Muscle layer of duodenum (tissue), 2 donors: ENCODE data around the gene STEAP1B.

Source experiments
- H3K27ac ChIP-seq: one replicate; pipeline ENCODE4 v1.7.0; 2013; ENCODE audit warnings: mild to moderate bottlenecking, low read length
- H3K27me3 ChIP-seq: one replicate; pipeline ENCODE4 v1.7.0; 2013; ENCODE audit warnings: low read depth, mild to moderate bottlenecking, control low read depth, low read length
- H3K36me3 ChIP-seq, 2 donors: one replicate each; pipeline ENCODE4 v1.7.0; 2013; ENCODE audit warnings: low read length in 2 of 2, control low read depth in 1 of 2, mild to moderate bottlenecking in 1 of 2; ENCODE audit not compliant: insufficient read depth in 2 of 2, control insufficient read depth in 1 of 2
- H3K4me1 ChIP-seq, 2 donors: one replicate each; pipeline ENCODE4 v1.7.0; 2013; ENCODE audit warnings: low read length in 2 of 2, mild to moderate bottlenecking in 2 of 2, control low read depth in 1 of 2, moderate library complexity in 1 of 2; ENCODE audit not compliant: insufficient read depth in 2 of 2, control insufficient read depth in 1 of 2
- H3K4me3 ChIP-seq, 2 donors: one replicate each; pipeline ENCODE4 v1.7.0; 2013; ENCODE audit warnings: low read length in 2 of 2, low read depth in 1 of 2, mild to moderate bottlenecking in 1 of 2
- H3K9me3 ChIP-seq, 2 donors: one replicate each; pipeline ENCODE4 v1.7.0; 2013; ENCODE audit warnings: low read length in 2 of 2, control low read depth in 1 of 2, mild to moderate bottlenecking in 1 of 2; ENCODE audit not compliant: control insufficient read depth in 1 of 2
- donor health status: healthy.

Gene STEAP1B

DNA sequence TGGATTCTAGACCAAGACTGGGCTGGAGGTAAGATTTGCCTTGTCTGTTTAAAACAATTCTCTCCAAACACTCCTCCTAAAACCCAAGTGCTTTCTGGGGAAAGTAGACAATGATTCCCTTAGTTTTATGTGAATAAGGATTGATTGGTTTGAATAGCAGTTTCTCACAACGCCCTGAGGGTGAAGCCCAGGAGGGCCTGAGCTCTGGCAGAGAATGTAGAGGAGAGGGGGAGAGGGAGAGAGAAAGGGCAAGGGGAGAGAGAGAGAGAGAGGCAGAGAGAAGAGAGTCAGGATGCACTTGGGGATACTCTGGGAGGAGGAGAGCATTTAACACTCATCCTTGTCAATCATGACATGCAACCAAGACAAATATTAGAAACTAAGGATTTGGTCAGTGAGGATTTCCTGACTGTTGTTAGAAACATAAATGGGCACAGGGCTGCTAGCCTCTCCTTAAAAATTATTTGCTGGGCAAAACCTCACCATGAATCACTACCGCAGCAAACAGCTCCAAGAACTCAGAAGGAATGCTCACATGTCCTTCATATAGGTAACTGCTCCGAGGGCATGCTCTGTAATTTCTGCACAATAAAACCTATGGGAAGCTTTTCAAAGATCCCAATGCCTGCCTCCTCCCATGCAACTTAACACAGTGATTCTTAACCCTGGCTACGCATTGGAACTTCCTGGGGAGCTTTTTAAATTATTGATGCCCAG, 87.9 kb downstream of the STEAP1B start:
- no peaks in the 10 kb centered on the region for H3K36me3 ChIP-seq
- no peaks in the 10 kb centered on the region for H3K4me1 ChIP-seq
- H3K9me3 ChIP-seq = no peaks in the 10 kb centered on the region
- H3K27me3 ChIP-seq = no peaks in the 10 kb centered on the region
- H3K27ac ChIP-seq = no peak overlapping the region
- no peak overlapping the region for H3K4me3 ChIP-seq

DNA sequence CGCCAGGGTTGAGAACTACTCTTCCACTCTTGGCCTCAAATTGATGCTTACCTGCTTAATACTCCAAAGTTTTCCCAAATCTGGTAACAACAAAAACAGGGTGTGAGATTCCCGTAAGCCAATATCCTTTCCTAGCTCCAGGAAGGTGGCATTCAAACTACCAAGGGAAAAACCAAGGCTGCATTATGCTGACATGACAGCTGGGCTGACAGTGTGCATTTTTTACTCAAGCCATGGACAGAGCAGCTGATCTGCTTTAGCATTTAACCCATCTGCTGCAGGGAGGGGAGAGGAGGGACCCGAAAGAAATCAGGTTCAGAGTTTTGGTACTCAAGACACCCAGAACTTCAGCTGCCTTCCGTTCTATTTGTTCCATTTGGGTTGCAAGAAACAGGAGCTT, 93.3 kb downstream of the STEAP1B start:
- Histone ChIP-seq H3K4me1 (no peaks in the 10 kb centered on the region), H3K36me3 (no peaks in the 10 kb centered on the region), H3K27me3 (no peaks in the 10 kb centered on the region), H3K27ac (no peak overlapping the region), H3K4me3 (no peak overlapping the region), H3K9me3 (no peaks in the 10 kb centered on the region)

GRCh38 chr7:22404421-22405023, 95.5 kb downstream of the STEAP1B start:
- Histone ChIP-seq H3K27me3 (no peaks in the 10 kb centered on the region), H3K9me3 (no peaks in the 10 kb centered on the region), H3K4me1 (no peaks in the 10 kb centered on the region), H3K36me3 (no peaks in the 10 kb centered on the region), H3K4me3 (no peak overlapping the region), H3K27ac (no peak overlapping the region)

DNA sequence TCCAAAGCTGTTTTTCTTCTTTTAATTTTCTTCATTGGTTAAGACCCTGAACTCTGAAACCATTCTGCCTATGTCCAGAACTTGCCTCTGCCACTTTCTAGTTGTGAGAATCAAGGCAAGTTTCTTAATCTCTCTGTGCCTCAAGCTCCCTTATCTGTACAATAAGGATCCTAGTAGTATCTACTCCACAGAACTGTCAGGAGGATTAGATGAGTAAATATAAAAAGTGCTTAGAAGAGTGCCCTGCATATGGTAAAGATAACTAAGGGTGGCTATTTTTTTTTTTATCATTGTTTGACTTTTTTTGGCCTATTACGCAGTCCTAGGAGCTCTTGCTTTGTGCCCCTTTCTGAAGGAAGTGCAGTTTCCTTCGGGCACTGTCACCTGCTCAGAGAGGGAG, 96.6 kb downstream of the STEAP1B start:
- Histone ChIP-seq H3K36me3 (no peaks in the 10 kb centered on the region), H3K9me3 (no peaks in the 10 kb centered on the region), H3K4me3 (no peak overlapping the region), H3K4me1 (no peaks in the 10 kb centered on the region), H3K27ac (no peak overlapping the region), H3K27me3 (no peaks in the 10 kb centered on the region)

DNA sequence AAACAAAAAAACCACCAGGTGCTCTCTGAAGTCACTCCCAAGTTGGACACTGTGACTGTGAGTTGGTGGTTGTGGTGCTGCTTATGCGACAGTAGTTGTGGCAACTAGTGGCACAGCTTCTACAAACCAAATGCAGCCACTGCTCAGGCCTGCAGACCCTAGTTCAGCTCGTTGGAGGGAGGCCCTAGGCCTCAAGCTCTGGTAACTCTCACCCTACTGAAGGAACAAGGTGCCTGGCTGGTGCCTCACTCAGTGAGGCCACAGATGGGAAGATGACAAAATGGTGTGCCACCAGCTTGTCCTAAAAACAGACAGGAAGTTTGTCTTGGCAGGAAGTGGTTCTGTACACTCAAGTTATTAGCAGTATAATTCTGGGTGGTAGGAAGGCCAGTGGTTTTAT, 97.7 kb downstream of the STEAP1B start:
- H3K4me1 ChIP-seq = no peaks in the 10 kb centered on the region
- no peak overlapping the region for H3K4me3 ChIP-seq
- no peak overlapping the region for H3K27ac ChIP-seq
- H3K36me3 ChIP-seq = no peaks in the 10 kb centered on the region
- no peaks in the 10 kb centered on the region for H3K27me3 ChIP-seq
- no peaks in the 10 kb centered on the region for H3K9me3 ChIP-seq

GRCh38 chr7:22400936-22401553, 98.9 kb downstream of the STEAP1B start:
- no peak overlapping the region for H3K4me3 ChIP-seq
- no peaks in the 10 kb centered on the region for H3K36me3 ChIP-seq
- no peak overlapping the region for H3K27ac ChIP-seq
- no peaks in the 10 kb centered on the region for H3K4me1 ChIP-seq
- H3K27me3 ChIP-seq = no peaks in the 10 kb centered on the region
- no peaks in the 10 kb centered on the region for H3K9me3 ChIP-seq

DNA sequence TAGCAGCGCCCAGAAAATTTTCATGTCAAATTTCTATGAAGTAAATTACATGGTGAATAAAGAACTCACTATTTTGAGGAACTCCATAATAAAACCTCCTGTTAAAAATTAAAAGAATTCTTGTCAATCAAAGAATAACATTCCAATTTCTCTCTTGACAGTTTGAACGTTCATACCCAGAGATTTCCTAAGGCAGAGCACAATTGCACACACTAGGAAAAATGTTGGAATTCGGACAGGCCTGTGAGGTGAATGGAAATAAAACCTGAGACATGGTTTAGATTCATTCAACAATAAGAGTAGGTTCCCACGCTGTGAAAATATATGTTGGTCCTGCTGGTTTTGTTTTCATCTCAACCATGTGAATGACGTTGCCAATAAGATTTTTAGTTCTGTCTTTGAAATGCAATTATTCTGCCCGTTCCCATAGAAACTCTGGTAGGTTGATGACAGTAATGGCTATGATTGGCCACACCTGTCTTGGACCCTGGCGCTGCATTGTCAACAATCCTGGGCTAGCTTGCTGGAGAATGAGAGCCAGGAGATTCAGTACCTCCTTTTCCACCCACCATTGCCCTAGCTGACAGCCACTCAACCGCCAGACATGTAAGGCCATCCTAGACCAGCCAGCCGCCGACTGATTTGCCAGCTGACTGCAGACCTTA, 99.7 kb downstream of the STEAP1B start:
- Histone ChIP-seq H3K27me3 (no peaks in the 10 kb centered on the region), H3K4me1 (no peaks in the 10 kb centered on the region), H3K9me3 (no peaks in the 10 kb centered on the region), H3K27ac (no peak overlapping the region), H3K36me3 (no peaks in the 10 kb centered on the region), H3K4me3 (no peak overlapping the region)

- Histone ChIP-seq H3K4me1 (no peaks in the 10 kb centered on the region), H3K27me3 (no peaks in the 10 kb centered on the region), H3K36me3 (no peaks in the 10 kb centered on the region), H3K27ac (no peak overlapping the region), H3K4me3 (no peak overlapping the region), H3K9me3 (no peaks in the 10 kb centered on the region)
These were observed 100.4 kb downstream of the STEAP1B start for GRCh38 chr7:22399546-22399945.

DNA sequence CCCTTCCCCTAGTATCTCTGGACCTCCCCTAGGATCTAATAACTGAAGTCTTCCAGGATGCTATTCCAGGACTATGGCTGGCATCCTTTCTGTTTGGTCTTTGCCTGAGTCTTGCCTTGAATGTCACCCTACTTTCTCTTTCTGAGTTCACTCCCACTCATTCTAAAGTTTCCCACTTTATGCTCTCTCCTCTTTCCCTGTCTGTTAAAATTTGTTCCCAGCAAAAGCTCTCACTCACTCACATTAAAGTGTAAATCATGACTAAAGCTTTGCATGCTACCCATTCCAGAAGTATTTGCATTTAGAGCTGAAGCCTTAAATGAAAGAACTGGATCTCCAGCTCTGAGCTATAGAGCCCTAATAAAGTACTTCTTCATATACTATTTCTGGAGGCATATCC, 100.9 kb downstream of the STEAP1B start:
- Histone ChIP-seq H3K36me3 (no peaks in the 10 kb centered on the region), H3K4me1 (no peaks in the 10 kb centered on the region), H3K27me3 (no peaks in the 10 kb centered on the region), H3K27ac (no peak overlapping the region), H3K4me3 (no peak overlapping the region), H3K9me3 (no peaks in the 10 kb centered on the region)

DNA sequence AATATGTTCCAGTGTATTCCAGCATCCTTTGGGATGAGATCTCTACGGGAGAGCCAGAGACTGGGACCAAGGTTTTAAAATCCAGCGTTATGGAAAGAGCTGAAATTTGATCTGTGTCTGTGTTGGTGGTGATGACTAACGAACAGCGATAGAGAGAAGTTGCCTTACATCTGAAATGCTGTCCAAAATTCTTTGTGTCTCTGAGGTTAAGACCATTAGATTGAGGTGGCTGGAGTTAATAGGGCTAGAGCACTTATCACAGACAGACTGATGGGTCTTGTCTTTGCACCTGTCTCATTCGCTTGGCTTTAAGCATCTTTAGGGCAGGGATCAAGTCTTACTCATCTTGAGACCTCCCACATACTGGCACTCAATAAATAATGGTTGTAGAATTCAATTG, 102.0 kb downstream of the STEAP1B start:
- no peaks in the 10 kb centered on the region for H3K27me3 ChIP-seq
- no peak overlapping the region for H3K27ac ChIP-seq
- H3K4me3 ChIP-seq = no peak overlapping the region
- H3K4me1 ChIP-seq = no peaks in the 10 kb centered on the region
- no peaks in the 10 kb centered on the region for H3K9me3 ChIP-seq
- no peaks in the 10 kb centered on the region for H3K36me3 ChIP-seq

DNA sequence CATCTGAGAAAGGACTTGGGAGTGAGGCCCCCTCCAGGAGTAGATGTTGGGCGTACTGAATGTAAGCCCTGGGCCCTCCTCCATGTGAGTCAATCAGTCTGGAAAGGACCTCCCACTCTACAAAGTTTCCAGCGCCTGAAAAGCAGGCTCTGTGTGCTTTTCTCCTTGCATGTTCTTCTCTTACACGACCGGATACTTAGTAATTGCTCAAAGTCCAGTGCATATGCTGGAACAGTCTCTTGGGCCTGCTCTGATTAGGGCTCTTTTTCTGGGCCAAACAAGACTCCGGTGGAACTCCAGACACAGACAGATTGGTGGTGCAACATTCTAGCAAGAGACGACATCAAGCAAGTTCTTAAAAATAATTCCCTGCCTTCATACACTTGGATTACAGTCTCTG, 104.8 kb downstream of the STEAP1B start:
- Histone ChIP-seq H3K27ac (no peak overlapping the region), H3K4me3 (no peak overlapping the region)

More for the DNA sequence above, 104.8 kb downstream of the STEAP1B start:
- no peaks in the 10 kb centered on the region for H3K4me1 ChIP-seq
- H3K36me3 ChIP-seq = no peaks in the 10 kb centered on the region
- H3K9me3 ChIP-seq = no peaks in the 10 kb centered on the region
- no peaks in the 10 kb centered on the region for H3K27me3 ChIP-seq
